ENCODE measurements around the gene FOXJ3.

FOXJ3 gene

DNA sequence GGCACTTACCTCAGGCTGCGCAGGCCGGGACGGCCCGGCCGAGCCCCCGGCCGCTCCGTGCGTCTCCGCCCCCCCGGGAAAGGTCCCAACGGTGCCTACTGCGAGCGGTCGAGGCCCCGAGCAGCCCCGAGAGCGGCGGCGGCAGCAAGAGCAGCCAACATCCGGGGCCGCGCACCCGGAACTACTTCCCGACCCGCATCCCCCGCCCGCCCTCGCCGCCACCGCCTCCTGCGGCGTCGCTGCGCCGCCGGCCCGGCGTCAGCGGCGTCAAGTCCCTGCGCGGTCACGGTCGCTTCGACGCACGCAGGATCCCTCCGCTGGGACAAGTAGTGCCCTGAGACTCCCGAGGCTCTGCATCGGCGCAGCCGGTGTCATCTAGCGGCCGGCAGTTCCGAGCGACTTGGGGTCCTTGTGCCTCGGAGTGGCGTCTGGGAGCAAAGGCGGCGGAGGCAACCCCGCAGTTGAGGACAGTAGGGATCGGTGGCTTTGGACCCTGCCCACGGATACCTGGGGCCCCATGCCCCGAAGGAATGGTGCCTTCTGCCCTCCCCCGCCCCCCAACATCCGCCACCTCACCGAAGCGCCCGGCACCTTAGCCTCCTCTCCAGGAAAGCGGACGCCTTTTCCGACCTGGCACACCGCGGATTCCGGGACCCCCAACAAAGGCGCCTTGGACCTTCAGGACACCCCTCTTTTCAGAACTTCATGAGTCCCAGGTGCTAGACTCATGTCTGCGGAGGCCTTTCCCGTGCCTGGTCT lies at the start of gene FOXJ3:
Gene FOXJ3, minus strand, starts transcription at position 186 of the 759 bp plus-strand sequence. CDS start 24,142 bp downstream, outside the sequence.
- DNase-seq (ENCODE audit: low read depth in 1 of 2, low spot score in 1 of 2), result peak; percentile 70 to 96
- TF ChIP-seq JUND (IDR thresholded peaks at IDR 0.05; ENCODE audit: low read depth), result no peak
- in situ Hi-C loops (cut with HindIII; ENCODE audit: low pct_unique_long_range_greater_than_20kb, low sequenced_read_pairs), result no loop called here

DNA sequence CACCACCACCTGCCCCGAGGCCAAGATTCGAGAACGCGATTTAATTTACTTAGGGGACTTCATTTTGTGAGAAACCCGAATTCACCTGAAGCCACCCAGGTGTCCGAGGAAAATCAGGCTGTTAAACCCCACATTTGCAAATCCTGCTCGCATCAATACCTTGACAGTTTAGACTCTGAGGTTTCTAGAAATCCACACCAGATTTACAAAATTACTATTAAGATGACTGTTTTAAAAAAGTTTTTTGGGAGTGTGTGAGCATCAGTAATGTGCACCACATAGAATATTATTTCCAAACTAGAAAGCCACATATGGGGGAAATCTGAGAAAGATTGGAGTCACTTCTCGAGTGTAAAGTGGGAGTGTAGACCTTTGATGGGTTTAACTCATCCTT lies 46.2 kb upstream of the FOXJ3 start:
- no peak for DNase-seq (ENCODE audit: low read depth in 1 of 2, low spot score in 1 of 2)
- in situ Hi-C loops (cut with HindIII; ENCODE audit: low pct_unique_long_range_greater_than_20kb, low sequenced_read_pairs), result no loop called here
- no peak for TF ChIP-seq JUND (IDR thresholded peaks at IDR 0.05; ENCODE audit: low read depth)

DNA sequence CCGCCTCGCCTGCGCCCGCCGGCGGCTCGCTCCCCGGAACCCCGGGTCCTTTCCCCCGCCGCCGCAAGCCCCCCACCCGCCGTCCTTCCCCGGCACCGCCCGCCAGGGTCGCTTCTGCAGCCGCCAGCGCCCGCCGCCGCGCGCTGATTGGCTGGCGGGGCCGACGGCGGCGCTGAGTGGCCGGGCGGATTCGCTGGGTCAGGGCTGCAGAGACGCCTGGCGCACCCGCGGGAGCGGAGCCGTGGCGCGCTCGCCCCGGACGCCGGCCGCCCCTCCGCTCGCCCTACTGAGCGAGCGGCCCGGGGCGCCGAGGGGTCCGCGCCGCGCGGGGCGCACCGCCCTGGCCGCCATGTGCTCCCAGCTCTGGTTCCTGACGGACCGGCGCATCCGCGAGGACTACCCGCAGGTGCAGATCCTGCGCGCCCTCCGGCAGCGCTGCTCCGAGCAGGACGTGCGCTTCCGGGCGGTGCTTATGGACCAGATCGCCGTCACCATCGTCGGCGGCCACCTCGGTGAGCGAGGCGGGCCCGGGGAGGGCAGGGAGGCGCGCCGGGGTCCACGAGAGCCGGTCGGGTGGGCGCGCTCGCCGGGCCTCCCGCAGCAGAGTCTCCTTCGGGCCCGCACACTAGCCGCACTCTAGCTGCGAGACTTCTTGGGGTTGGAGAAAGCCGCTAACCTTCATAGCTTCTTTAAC lies 45.7 kb upstream of the FOXJ3 start, which contains the start of gene RIMKLA:
Gene RIMKLA, plus strand, starts transcription at position 207 of the 694 bp plus-strand sequence. Its CDS starts 143 bp downstream, at position 350.
- no peak for TF ChIP-seq JUND (IDR thresholded peaks at IDR 0.05; ENCODE audit: low read depth)
- DNase-seq (ENCODE audit: low read depth in 1 of 2, low spot score in 1 of 2), result peak; percentile 56 to 94
- in situ Hi-C loops (cut with HindIII; ENCODE audit: low pct_unique_long_range_greater_than_20kb, low sequenced_read_pairs), result no loop called here

DNA sequence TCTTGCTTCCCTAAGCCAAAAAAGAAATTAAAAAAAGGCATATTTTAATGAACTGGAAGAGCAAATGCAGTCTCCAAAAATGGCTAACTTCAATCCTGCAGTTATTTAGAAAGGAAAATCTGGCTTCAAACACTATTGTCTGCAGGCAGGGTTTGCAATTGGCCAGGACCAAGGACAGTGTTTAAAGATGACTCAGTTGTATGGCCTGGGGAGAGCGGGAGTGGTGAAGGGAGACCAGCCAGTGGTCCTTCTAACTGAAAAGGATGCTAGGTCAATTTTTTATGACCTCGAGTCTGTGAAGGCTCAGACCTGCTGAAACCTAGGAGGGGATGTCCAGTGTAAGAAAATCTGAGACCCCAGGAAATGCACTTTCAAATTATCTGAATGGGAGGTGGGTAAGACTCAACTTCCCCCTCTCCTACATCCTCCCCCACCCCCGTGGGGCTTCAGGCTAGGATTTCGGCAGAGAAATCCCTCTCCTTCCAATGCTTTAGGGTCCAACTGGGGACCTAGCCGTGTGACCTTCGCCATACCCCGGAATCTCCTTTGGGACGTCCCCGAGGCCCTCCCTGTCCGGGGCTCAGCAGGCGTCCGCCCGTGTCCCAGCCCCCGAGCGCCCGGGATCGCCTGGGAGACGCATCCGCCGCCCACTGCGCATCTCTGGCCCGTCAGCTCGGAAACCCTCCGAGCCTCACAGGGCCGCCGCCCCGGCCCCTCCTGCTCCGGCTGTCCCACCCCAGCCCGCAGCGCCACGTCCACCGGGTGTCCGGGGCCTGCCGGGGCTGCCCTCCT lies 45.0 kb upstream of the FOXJ3 start:
- peak; percentile 10 to 41 for DNase-seq (ENCODE audit: low read depth in 1 of 2, low spot score in 1 of 2)
- in situ Hi-C loops (cut with HindIII; ENCODE audit: low pct_unique_long_range_greater_than_20kb, low sequenced_read_pairs), result no loop called here
- TF ChIP-seq JUND (IDR thresholded peaks at IDR 0.05; ENCODE audit: low read depth), result no peak

DNA sequence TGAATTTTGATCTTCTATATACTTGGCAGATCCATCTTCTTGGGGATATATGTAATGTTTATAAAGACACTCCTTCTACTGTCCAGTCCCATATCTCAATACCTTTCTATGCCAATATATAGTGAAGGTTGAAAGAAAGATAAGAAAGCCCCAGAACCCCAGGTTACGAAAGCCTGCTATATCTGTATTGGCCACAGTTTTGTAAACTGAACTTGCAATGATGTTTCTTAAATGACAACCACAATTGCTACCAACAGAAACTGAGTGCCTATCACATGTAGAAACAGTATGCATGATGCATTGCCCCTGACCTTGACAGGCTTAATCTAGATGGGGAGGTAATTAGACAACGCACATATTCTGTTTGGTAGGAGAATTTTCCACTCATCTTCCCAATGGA lies 37.8 kb upstream of the FOXJ3 start:
- in situ Hi-C loops (cut with HindIII; ENCODE audit: low pct_unique_long_range_greater_than_20kb, low sequenced_read_pairs), result no loop called here
- no peak for TF ChIP-seq JUND (IDR thresholded peaks at IDR 0.05; ENCODE audit: low read depth)
- no peak for DNase-seq (ENCODE audit: low read depth in 1 of 2, low spot score in 1 of 2)

DNA sequence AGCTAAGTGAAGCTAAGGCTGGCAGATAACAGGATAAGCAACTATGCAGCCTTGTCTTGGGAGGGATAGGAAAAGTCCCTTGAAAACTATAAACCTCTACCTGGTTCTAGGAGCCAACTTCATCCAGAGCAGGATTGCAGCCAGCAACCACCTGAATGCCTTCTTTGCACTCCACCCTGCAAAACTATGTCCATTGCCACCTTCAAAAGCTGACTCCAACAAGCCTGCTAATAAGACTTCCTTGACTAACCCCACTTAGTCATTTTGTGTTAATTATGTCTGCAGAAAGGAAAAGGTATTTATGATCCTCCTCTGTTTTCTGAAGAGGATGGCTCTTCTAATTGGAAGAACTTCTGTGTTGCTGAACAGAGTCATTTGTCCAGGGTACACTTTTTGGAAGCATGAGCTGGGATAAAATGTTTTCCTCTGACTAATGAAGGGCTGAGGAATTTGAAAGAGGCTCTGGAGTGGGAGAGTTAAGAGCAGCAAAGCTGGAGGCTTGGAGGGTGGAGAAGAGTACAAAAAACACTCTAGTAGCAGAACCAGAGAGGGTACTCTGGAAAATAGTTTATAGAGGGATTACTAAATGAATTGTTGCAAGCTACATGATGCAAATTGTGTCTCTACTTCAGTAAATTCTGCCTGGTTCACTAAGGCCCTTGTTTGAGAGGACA lies 36.0 kb upstream of the FOXJ3 start:
- in situ Hi-C loops (cut with HindIII; ENCODE audit: low pct_unique_long_range_greater_than_20kb, low sequenced_read_pairs), result no loop called here
- no peak for TF ChIP-seq JUND (IDR thresholded peaks at IDR 0.05; ENCODE audit: low read depth)
- no peak for DNase-seq (ENCODE audit: low read depth in 1 of 2, low spot score in 1 of 2)

DNA sequence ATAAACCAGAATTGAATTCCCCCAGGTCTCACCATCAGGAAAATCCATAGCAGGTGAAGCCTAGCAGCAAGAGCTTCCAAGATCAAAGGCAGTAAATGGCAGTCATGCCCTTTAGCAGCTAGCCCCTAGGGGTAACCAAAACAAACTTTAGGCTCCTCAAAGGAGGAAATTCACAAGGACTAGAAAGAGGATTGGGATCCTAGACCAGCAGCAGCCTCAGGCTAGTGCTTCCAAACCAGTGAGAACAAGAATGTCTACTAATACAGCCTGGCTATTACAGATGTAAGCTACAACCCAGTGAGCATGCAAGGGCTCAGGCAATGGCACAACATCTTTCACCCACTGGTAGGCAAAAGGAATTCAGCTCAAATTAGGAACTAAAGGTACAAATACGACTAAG lies 34.4 kb upstream of the FOXJ3 start:
- no peak for TF ChIP-seq JUND (IDR thresholded peaks at IDR 0.05; ENCODE audit: low read depth)
- no peak for DNase-seq (ENCODE audit: low read depth in 1 of 2, low spot score in 1 of 2)
- in situ Hi-C loops (cut with HindIII; ENCODE audit: low pct_unique_long_range_greater_than_20kb, low sequenced_read_pairs), result no loop called here

DNA sequence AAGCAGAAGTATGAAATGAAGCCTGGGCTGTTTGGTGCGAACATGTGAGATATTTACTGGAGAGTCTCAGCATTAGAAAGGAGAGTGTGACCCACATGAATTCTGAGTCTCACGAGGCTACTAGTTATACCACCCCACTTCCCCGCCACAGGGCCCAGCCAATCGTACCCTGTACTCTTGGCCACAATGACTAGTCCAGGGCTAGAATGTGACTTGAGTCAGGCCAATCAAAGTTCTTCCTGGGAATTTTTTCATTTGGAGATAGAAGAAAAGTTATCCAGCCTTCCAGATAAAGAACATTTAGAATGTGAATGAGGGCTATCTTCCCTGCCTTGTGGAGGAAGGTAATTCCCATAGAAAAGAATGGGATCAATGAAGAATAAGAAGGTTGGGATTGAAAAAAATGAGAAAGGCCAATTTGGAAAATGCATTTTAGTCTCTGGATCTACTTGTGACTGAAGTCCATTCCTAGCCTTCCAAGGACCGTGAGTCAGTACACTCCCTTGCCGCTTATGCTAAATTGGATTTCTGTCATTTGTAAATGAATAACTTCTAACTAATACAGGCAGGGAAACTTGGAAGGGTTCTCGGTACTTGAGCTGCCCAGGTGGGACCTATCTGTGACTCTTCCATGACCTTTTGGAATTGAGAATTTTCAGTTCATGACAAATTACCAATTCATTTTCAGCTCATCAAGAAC lies 33.2 kb upstream of the FOXJ3 start:
- in situ Hi-C loops (cut with HindIII; ENCODE audit: low pct_unique_long_range_greater_than_20kb, low sequenced_read_pairs), result no loop called here
- no peak for TF ChIP-seq JUND (IDR thresholded peaks at IDR 0.05; ENCODE audit: low read depth)
- no peak for DNase-seq (ENCODE audit: low read depth in 1 of 2, low spot score in 1 of 2)

DNA sequence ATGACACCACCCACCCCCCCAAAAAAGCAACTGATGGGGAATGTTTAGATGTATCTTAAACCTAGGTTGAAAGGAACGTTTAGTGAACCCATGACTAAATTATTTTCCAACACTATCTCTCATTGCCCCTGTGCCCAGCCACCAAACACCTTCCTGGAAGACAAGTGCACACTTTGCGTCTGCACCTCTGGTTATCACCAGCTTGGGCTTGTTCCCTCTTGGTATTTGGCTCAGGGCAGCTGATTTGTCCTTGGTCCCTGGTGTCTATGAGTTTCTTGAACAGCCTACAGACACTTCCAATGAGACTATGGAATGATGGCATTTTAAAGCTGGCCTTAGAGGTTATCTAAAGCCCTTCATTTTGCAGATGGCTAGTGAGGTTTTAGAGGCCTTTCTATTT lies 30.1 kb upstream of the FOXJ3 start:
- in situ Hi-C loops (cut with HindIII; ENCODE audit: low pct_unique_long_range_greater_than_20kb, low sequenced_read_pairs), result no loop called here
- DNase-seq (ENCODE audit: low read depth in 1 of 2, low spot score in 1 of 2), result no peak
- no peak for TF ChIP-seq JUND (IDR thresholded peaks at IDR 0.05; ENCODE audit: low read depth)

DNA sequence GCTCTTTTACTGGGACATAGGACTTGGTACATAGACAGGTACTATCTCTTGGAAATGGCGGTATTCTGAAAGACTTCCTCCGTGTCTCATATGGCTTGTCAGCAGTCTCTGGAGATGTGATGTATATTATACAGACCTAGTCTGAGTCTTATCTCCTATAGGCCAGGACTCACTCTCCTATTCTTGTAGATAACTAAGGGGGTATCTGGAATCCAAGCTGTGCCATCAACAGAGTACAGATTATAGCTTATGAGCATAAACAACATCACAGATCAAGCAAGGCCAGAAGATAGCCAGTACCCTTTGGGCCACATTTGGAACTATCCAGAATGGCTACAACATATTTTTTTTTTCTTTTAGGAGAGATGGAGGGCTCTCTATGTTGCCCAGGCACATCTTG lies 29.5 kb upstream of the FOXJ3 start:
- in situ Hi-C loops (cut with HindIII; ENCODE audit: low pct_unique_long_range_greater_than_20kb, low sequenced_read_pairs), result no loop called here
- DNase-seq (ENCODE audit: low read depth in 1 of 2, low spot score in 1 of 2), result no peak
- no peak for TF ChIP-seq JUND (IDR thresholded peaks at IDR 0.05; ENCODE audit: low read depth)

DNA sequence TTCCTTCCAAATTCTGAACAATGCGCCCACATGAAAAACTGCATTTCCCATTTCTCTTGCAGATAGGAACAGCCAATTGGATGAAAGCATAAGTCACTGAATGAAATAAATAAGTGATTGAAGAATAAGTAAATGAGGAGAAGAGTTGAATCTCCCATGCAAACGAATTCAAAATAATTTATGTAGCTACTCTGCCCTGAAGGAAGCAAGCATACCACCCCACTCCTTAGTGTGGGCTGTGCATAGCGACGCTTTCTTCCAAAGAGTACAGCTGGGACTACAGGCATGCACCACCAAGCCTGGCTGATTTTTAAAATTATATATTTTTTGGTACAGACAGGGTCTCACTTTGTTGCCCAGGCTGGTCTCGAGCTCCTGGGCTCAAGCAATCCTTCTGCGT lies 29.1 kb upstream of the FOXJ3 start:
- in situ Hi-C loops (cut with HindIII; ENCODE audit: low pct_unique_long_range_greater_than_20kb, low sequenced_read_pairs), result no loop called here
- no peak for TF ChIP-seq JUND (IDR thresholded peaks at IDR 0.05; ENCODE audit: low read depth)
- DNase-seq (ENCODE audit: low read depth in 1 of 2, low spot score in 1 of 2), result no peak

DNA sequence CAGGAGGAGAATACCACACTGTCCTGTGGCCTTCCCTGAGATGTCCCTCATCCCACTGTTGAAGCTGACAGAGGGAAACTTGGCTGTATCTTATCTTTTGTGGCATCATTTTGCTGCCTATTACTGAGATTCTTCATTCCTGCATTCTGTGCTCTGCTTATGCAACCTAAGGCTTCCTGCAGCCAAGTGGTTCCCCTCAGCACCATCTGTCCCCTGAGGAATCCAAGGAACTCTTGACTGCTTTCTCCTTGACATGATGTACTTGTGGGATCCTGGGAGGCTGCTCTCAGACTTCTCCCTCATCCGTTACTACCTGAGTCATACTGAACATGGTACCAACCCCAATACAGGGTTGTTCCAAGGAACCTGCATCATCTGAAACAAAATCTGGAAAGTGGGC lies 24.4 kb upstream of the FOXJ3 start:
- no peak for DNase-seq (ENCODE audit: low read depth in 1 of 2, low spot score in 1 of 2)
- in situ Hi-C loops (cut with HindIII; ENCODE audit: low pct_unique_long_range_greater_than_20kb, low sequenced_read_pairs), result no loop called here
- TF ChIP-seq JUND (IDR thresholded peaks at IDR 0.05; ENCODE audit: low read depth), result no peak

Measured in T47D (cell line).